Amniotic epithelial cell (primary cell): Measurements from ENCODE around the gene C16orf95.

Experiments
- DNase-seq: peaks from one replicate; pipeline ENCODE4 v3.0.0-alpha.2; 2010; ENCODE audit warnings: low read depth

Gene C16orf95

DNA sequence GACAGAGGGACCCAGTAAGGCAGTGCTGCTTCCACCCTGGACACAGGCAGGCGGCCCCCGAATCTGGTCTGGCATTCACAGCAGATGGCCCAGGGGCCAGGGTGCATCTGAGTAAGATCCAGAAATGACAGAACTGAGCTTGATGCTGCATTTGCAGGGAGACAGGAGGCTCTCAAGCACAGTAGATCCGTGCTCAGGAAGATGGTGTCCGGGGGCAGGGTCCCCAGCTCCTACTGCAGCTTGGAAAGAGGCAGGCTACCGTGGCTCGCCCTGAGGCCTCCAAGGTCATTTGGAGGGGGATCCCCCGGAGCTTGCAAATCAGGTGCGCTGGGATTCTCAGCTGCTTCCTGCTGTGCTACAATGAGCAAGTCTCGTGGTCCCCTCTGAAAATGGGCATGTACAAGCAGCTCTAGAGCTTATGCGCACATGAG, 2.2 kb downstream of the C16orf95 start:
- DNase-seq, result no peak

DNA sequence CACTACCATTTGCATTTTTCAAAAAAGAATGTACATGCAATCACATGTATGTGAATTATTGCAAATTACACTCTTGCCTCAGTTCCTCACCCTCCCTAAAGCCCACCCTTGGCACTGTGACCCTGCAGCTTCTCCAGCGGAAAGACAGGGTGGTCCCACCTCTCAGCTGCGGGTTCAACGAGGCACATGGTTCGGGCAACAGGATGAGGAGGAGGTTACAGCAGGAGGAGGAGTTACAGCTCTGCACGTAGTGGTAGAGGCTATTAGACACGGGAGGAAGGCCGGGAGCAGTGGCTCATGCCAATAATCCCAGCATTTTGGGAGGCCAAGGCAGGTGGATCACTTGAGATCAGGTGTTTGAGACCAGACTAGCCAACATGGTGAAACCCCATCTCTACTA, 5.2 kb downstream of the C16orf95 start:
- no peak for DNase-seq

DNA sequence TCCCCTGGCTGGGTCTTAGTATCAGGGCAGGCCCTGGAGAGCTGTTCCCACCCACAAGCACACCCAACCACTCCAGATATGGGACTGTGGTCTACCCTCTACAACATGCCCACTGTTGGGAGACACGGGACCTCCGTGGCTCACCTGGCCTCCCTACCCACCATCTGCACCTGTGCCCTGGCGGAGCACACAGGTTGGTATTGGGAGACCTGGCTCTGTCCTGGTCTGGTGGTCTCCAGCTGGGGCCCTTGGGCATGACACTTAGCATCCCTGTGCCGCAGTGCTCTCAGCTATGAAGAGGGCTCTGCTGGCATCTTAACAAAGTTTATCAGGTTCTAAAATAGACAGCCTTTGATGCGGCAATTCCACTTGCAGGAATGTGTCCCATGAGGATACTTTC, 5.8 kb downstream of the C16orf95 start:
- DNase-seq, result no peak

GRCh38 chr16:87310610-87311009, 6.6 kb downstream of the C16orf95 start:
- DNase-seq, result no peak

DNA sequence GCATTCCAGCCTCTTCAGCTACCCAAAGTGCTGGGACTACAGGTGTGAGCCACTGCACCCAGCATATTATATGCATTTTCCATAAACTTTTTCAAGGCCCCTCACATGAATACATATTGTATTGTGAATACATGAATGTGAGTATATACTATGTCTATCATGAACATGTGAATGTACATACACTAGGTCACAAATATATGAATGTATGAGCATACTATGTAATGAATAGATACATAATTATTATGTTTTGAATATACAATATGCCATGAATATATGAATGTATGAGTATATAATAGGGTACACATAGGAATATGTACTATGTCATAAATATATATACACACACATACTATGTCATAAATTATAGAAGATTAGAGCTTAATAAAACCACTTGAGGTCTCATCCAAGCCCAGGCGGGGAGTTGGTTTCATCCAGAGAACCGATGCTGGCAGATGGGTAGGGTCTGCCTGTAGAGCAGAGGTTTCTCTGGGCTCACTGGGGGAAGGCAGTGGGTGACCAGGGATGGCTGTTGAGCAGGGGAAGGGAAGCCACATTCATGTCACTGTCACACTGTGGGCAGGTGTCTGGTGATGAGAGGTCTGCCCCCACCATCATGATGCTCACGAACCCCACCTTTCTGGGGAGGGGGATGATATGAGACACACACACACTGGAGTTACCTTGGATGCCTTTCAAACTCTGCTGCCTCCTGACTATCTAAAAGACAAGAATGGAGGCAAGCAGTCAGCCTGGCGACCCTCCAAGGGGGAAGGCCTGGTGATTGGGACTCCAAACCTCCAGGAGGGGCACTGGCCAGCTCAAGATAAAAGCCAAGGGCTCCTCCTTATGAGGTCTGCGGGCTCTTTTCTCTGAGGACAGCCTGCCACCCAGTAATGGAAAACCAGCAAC, 7.3 kb downstream of the C16orf95 start:
- DNase-seq, result no peak

GRCh38 chr16:87308826-87309225, 8.4 kb downstream of the C16orf95 start:
- no peak for DNase-seq

- DNase-seq, result no peak
Measured at GRCh38 chr16:87306516-87306915, 10.7 kb downstream of the C16orf95 start.

- peak; percentile 52 for DNase-seq
Measured at GRCh38 chr16:87305505-87306391, 11.4 kb downstream of the C16orf95 start.

GRCh38 chr16:87304951-87305350, 12.2 kb downstream of the C16orf95 start:
- no peak for DNase-seq

DNA sequence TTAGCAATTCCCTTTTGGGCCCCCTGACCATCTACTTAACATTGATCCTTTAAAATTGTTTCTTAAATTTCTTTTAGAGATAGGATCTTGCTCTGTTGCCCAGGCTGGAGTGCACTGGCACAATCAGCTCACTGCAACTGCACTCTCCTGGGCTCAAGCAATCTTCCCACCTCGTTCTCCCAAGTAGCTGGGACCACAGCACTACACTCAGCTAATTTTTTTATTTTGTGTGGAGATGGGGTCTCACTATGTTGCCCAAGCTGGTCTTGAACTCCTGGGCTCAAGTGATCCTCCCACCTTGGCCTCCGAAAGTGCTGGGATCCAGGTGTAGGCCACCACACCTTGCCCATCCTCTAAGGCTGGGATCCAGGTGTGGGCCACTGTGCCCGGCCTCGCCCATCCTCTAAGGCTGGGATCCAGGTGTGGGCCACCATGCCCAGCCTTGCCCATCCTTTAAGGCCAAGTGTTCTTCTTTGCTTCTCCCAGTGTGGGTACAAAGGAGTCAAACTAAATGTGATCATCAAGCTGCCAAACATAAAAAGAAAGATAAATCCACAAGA, 13.2 kb downstream of the C16orf95 start:
- DNase-seq, result no peak

GRCh38 chr16:87303431-87303930, 13.7 kb downstream of the C16orf95 start:
- DNase-seq, result peak; percentile 56

- DNase-seq, result no peak
Measured at GRCh38 chr16:87298857-87299465, 18.2 kb downstream of the C16orf95 start.

- no peak for DNase-seq
Measured at GRCh38 chr16:87297918-87298631, 19.1 kb downstream of the C16orf95 start.

- DNase-seq, result no peak
Measured at GRCh38 chr16:87297407-87297806, 19.8 kb downstream of the C16orf95 start.

- DNase-seq, result no peak
Measured at GRCh38 chr16:87295661-87296531, 21.3 kb downstream of the C16orf95 start.

- peak; percentile 63 for DNase-seq
Measured at GRCh38 chr16:87295259-87295658, 21.9 kb downstream of the C16orf95 start.

- no peak for DNase-seq
Measured at GRCh38 chr16:87293990-87294389, 23.2 kb downstream of the C16orf95 start.

DNA sequence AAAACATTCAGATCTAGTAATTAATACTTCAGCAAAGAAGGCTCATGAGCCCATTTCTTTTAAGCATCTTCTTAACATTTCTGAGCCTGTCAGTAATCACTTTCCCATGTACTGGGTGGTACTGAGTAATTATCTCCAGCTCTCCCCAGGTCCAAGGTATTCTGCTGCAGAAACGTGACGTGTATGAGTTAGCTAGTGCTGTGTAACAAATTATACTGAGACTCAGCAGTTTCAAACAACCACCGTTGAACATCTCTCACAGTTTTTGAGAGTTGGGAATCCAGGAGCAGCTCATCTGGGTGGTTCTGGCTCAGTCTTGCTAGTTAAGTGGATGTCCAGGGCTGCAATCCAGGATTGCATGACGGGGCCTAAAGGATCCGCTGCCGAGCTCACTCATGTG, 25.2 kb downstream of the C16orf95 start:
- no peak for DNase-seq

DNA sequence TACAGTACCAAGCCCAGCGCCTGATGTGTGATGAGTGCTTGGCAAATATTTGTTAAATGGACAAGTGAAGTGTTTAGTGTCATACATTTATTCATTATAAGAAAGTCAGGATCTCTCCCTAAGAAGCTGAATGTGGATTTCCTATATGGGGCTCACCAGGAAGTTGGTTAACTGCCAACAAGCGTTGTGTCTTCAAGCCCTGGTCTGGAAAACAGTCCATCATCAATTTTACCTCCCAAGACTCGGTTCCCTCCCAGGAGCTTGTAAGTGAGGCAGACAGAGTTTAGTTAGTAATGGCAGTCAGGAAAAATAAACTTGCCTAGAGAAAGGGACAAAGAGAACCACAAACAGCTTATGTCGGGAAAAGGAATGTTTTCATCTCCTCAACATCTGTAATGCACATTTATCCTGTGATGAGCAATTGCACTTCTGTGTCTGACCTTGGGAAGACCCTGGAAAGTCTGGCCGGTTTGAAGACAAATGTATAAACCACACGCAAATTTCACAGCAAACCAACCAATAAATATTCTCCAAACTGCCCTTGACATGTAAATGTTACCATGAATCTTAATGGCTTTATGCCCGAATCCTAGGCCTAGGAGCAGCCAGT, 28.3 kb downstream of the C16orf95 start:
- peak; percentile 73 for DNase-seq
